ENCODE results near the gene ANKRD53. TPM values are rescaled to one million over a fixed set of nuclear protein-coding genes. Genes with fewer than 3 reads are reported as not detected.
A peak's percentile ranks its signal among the peaks of the same experiment; 100 is the strongest.

Gene ANKRD53
- total RNA-seq, 1 donor from 2014 or later = not detected

DNA sequence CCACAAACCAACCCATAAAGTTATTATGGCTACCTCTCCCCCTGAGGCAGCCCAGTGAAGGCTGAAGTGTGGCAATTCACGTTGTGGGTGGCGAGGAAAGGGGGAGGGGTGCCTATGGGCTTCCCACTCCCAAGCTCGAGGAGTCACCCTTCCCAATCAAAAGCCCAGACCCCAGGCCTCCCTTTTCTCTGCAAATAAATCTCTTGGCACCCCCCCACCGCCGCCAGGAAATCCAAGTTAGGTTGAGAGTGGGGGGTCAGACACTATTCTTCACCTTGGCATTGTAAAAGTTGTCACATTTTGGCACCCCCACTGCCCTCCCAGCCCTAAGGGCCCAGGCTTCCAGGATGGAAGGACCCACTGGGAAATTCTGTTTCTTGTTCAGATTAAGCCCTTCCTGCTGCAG, 6.9 kb downstream of the ANKRD53 start:
- Mint-ChIP-seq H3K27ac (peak overlapping the region; percentile 66), H3K4me3 (no peak overlapping the region), H3K27me3 (no peaks in the 10 kb centered on the region), H3K4me1 (peaks cover 12% of the 10 kb centered on the region), H3K36me3 (ENCODE audit: low read depth) (peaks cover 36% of the 10 kb centered on the region), H3K9me3 (no peaks in the 10 kb centered on the region)
- intact Hi-C loops (cut with micrococcal nuclease) = loop anchor here (1.0 to 2.0 kb wide), 3 partner anchors 10 to 20 kb away; no protein-coding TSS in a partner anchor
- DNase-seq = no peak

DNA sequence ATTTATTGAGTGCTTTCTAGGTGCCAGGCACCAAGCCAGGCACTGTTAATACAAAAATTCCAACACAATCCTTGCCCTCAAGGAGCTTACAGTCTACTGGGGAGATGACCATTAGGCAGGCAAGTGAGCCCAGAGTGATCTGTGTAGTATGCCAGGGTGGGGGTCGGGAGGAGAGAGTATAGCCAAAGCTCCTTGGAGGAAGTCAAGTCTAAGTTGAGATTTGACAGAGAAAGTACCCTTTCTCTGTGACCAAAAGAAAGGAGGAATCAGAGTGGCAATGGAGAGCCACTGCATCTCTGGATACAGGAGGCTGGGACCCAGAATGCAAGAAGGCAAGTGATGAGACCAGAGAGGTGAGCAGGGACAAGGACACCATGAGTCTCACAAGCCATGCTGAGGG, 7.5 kb downstream of the ANKRD53 start:
- Mint-ChIP-seq H3K4me1 (peaks cover 12% of the 10 kb centered on the region), H3K4me3 (no peak overlapping the region), H3K27ac (peak overlapping the region; percentile 25), H3K36me3 (ENCODE audit: low read depth) (peaks cover 38% of the 10 kb centered on the region), H3K27me3 (no peaks in the 10 kb centered on the region), H3K9me3 (no peaks in the 10 kb centered on the region)
- DNase-seq = no peak
- intact Hi-C loops (cut with micrococcal nuclease) = loop anchor here (1.0 to 2.0 kb wide), 3 partner anchors 9 to 21 kb away; no protein-coding TSS in a partner anchor

DNA sequence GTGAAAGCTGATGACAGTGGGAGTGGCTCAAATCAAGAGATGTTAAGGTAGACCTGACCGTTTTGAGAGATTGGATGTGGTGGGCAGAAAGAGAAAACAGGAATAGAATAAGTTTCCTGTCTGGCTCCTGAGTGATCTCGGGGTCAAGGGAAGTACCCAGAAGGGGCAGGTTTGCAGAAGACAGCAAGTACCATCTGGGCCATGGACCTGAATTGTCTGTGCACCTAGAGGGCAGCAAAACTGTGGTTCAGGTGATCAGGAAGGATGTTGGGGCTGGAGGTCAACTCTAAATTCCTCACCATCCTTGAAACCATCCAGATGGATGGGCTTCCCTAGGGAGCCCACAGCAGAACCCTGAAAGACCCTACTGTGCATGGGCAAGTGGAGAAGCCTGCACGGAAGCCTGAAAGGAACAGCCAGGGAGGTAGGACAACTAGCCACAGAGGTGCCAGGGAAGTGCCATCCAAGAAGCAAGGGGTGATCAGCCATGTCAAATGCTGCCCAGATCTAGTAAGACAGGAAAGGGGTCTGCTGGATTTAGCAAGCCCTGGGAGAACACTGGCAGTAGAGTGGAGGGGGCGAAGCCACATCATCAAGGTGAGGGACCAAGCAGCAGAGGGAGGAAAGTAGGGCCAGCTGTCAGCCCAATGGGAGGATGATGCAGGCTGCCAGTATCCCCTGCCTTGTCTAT, 8.2 kb downstream of the ANKRD53 start:
- no peaks in the 10 kb centered on the region for H3K9me3 Mint-ChIP-seq
- intact Hi-C loops (cut with micrococcal nuclease) = no loop called here
- no peak overlapping the region for H3K4me3 Mint-ChIP-seq
- H3K36me3 Mint-ChIP-seq (ENCODE audit: low read depth) = peaks cover 43% of the 10 kb centered on the region
- no peaks in the 10 kb centered on the region for H3K27me3 Mint-ChIP-seq
- no peak overlapping the region for H3K27ac Mint-ChIP-seq
- no peak for DNase-seq
- peaks cover 14% of the 10 kb centered on the region for H3K4me1 Mint-ChIP-seq

DNA sequence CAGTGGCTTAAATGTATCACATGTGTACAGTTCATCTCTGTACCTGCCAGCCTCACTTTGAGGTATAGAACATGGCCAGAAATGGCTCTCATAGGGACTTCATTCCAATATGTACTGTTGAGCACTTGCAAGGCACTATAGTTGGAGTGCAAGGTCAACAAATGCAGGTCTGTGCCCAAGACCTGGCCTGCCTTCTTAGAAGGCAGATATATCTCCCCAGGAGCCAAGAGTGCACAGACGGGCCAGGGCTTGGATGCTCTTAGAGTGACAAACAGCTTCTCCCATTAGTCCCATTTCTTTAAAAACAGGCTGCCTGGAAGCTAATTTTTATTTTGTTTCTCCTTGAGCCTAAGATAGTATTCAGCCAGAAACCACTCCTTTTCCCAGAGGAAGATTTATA, 9.0 kb downstream of the ANKRD53 start:
- H3K4me3 Mint-ChIP-seq = no peak overlapping the region
- H3K4me1 Mint-ChIP-seq = peaks cover 15% of the 10 kb centered on the region
- H3K9me3 Mint-ChIP-seq = no peaks in the 10 kb centered on the region
- H3K36me3 Mint-ChIP-seq (ENCODE audit: low read depth) = peaks cover 47% of the 10 kb centered on the region
- intact Hi-C loops (cut with micrococcal nuclease) = no loop called here
- no peaks in the 10 kb centered on the region for H3K27me3 Mint-ChIP-seq
- no peak for DNase-seq
- H3K27ac Mint-ChIP-seq = no peak overlapping the region

DNA sequence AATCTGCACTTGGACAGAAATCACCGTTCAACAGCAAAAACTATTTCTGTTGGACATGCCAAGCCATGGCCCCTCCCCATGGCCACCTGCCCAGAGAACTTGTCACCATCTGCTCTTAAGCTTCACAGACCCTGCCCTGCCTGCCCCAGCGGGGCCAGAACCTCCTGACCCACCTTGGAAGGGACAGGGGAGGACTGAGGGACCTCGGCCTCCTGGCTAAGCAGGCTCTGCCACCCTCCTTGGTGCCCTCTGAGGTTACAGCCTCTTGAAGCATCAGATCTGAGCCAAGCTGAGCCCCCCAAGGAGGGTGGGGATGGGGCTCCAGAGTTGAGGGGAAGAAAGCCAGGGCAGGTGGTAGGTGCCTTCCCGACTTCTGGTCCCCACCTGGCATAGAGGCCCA, 9.7 kb downstream of the ANKRD53 start:
- Mint-ChIP-seq H3K36me3 (ENCODE audit: low read depth) (peaks cover 52% of the 10 kb centered on the region), H3K4me1 (peaks cover 20% of the 10 kb centered on the region), H3K27me3 (no peaks in the 10 kb centered on the region), H3K27ac (no peak overlapping the region), H3K9me3 (no peaks in the 10 kb centered on the region), H3K4me3 (no peak overlapping the region)
- intact Hi-C loops (cut with micrococcal nuclease) = no loop called here
- no peak for DNase-seq

DNA sequence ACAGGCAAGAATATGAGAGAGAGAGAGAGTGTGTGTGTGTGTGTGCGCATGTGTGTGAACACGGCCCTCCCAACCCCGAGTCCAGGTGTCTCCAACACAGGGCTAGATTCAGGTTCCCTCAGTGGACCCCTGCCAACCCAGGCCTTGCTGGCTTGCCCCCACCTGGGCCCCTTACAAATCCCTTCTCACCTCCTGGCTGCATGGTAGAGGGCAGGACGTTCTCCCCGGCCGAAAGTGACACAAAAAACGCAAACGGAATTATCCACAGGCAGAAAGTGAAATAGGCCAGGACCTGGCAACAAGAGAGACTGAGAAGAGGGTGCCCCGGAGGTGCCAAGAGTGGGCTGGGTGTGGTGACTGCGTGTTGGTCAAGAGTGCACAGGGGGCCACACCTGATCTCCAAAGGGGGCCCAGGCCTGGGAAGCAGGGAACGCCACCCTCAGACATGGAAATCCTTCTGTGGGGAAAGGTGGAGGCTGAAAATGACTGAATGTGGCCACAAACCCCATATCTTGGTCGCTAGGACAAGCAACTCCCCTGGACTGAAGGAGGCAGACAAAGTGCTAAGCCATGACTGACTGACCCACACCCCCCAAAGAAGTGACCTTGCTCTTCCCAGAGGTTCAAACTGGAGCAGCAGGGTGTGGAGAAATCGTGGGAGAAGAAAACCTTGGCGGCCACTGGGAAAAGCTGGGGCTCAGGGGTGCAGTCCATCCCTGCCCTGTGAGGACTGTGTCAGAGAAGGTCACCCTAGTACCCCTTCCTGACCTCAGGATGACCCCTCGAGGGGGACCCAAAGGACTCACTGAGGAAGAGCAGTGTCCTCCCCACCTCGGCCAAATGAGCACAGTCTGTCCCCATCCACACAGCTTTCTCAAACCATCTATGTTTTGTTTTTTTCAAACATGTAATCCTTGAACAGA, 10.6 kb downstream of the ANKRD53 start:
- Mint-ChIP-seq H3K4me1 (peaks cover 28% of the 10 kb centered on the region), H3K36me3 (ENCODE audit: low read depth) (peaks cover 59% of the 10 kb centered on the region), H3K27me3 (no peaks in the 10 kb centered on the region), H3K9me3 (no peaks in the 10 kb centered on the region), H3K27ac (no peak overlapping the region), H3K4me3 (no peak overlapping the region)
- DNase-seq = no peak
- intact Hi-C loops (cut with micrococcal nuclease) = no loop called here

DNA sequence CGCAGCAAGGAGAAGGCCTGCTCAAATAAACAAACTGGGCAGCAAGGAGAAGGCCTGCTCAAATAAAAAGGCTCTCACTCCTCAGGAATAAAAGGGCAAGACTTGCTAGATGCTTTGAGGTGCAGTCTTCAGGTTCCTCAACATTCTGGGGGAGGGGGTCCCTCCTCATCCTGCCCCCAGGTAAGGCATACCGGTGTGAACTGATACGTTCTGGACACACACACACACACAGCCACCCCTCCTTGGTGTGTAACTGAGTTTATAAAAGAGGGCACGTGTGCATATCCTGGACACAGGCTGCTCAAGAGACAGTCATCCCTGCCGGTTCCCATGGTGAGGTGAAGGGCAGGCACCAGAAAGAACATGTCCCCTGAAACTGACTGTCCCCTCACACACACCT, 11.8 kb downstream of the ANKRD53 start:
- Mint-ChIP-seq H3K27ac (no peak overlapping the region), H3K36me3 (ENCODE audit: low read depth) (peaks cover 60% of the 10 kb centered on the region)
- intact Hi-C loops (cut with micrococcal nuclease) = loop anchor here (10.0 kb wide), 1 partner anchor 235 kb away; the partner anchor contains the start of gene PAIP2B

DNA sequence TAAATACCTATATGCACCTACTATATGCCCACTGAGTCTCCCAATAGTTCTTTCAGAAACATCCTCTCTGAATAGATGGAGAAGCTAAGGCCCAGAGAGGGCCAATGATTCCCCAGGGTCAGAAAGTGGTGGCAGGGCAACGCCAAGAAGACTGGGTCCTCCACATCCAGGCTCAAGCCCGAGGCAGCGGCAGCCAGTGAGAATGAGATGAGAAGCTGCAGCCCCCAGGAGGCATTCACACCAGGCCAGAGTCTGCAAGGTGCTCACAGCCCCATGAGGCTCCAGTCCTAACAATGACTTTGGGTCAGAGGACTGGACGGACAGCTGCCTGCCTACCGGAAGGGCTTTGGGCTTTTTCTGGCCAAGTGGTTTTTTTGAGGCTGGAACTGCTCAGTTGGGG, 12.7 kb downstream of the ANKRD53 start:
- no peak overlapping the region for H3K4me3 Mint-ChIP-seq
- no peak overlapping the region for H3K27ac Mint-ChIP-seq
- intact Hi-C loops (cut with micrococcal nuclease) = loop anchor here (10.0 kb wide), 1 partner anchor 234 kb away; the partner anchor contains the start of gene PAIP2B
- no peaks in the 10 kb centered on the region for H3K27me3 Mint-ChIP-seq
- DNase-seq = no peak
- H3K9me3 Mint-ChIP-seq = no peaks in the 10 kb centered on the region
- H3K36me3 Mint-ChIP-seq (ENCODE audit: low read depth) = peaks cover 53% of the 10 kb centered on the region
- peaks cover 26% of the 10 kb centered on the region for H3K4me1 Mint-ChIP-seq

More for the DNA sequence above, 11.8 kb downstream of the ANKRD53 start:
- Mint-ChIP-seq H3K9me3 (no peaks in the 10 kb centered on the region), H3K4me1 (peaks cover 26% of the 10 kb centered on the region), H3K4me3 (no peak overlapping the region), H3K27me3 (no peaks in the 10 kb centered on the region)
- DNase-seq = no peak

DNA sequence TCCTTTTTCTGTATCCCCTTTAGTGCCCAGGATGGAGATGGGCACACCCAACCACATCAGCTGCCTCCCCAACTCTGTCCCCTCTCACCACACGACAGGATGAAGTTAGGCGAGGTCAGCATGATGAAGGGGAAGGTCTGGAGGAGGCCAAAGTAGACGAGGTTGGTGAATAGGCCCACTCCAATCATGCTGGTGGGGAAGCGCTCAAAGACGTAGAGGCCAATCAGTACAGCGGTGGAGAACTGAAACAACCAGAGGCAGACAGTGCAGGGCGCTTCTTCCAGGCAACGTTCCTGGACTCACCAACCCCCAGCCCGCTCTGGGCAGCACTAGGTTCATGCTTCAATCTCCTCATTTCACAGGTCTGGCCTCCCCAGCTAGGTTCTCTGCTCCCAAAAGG, 13.3 kb downstream of the ANKRD53 start:
- Mint-ChIP-seq H3K4me3 (no peak overlapping the region), H3K27me3 (no peaks in the 10 kb centered on the region), H3K36me3 (ENCODE audit: low read depth) (peaks cover 49% of the 10 kb centered on the region), H3K27ac (peak overlapping the region; percentile 44), H3K4me1 (peaks cover 24% of the 10 kb centered on the region), H3K9me3 (no peaks in the 10 kb centered on the region)
- intact Hi-C loops (cut with micrococcal nuclease) = loop anchor here (10.0 kb wide), 1 partner anchor 233 kb away; the partner anchor contains the start of gene PAIP2B
- DNase-seq = no peak

DNA sequence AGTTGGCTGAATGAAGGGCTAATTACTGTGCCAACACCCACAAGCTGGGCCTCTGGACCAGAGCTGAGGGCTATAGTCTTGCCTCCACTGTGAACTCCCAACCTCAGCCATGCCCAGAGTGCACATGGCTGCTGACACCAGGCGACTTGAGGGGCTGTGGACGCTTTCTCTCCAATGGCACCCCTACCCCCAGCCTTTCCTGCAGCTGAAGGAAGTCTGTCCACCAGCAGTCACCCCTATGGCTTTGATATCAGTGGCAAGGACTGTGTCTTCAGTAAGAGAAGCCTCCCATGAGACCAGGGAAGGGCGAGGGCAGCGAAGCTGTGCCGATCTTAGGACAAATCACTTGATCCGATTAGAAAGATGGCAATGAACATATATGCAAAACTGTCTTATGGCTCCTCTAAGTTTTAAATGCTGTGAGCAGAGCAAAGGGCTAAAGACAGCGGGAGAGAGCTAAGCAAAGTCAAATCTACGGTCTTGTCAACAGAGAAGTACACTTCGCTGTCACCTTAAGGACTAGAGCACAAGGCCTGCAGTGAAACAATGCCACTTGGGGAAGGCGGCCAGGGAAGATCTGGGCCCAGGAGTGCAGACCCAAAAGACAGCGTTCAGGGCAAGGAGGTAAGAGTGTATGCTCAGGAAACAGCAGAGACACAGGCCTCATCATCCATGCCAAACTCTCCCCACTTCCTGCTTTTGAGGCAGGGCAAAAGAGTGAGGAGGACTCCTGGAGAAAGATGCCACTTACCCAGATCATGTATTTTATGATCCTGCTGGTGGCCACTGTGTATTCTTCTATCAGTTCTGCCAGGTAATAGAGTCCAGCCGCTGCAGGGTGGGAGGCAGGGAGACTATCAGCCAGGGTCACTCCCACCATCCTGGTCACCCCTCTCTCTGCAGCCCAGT, 14.8 kb downstream of the ANKRD53 start:
- H3K4me3 Mint-ChIP-seq = peak overlapping the region; percentile 99
- peak overlapping the region; percentile 96 for H3K27ac Mint-ChIP-seq
- no peaks in the 10 kb centered on the region for H3K27me3 Mint-ChIP-seq
- no peak for DNase-seq
- H3K4me1 Mint-ChIP-seq = peaks cover 24% of the 10 kb centered on the region
- no peaks in the 10 kb centered on the region for H3K9me3 Mint-ChIP-seq
- H3K36me3 Mint-ChIP-seq (ENCODE audit: low read depth) = peaks cover 38% of the 10 kb centered on the region
- intact Hi-C loops (cut with micrococcal nuclease) = loop anchor here (10.0 kb wide), 1 partner anchor 232 kb away; the partner anchor contains the start of gene PAIP2B

DNA sequence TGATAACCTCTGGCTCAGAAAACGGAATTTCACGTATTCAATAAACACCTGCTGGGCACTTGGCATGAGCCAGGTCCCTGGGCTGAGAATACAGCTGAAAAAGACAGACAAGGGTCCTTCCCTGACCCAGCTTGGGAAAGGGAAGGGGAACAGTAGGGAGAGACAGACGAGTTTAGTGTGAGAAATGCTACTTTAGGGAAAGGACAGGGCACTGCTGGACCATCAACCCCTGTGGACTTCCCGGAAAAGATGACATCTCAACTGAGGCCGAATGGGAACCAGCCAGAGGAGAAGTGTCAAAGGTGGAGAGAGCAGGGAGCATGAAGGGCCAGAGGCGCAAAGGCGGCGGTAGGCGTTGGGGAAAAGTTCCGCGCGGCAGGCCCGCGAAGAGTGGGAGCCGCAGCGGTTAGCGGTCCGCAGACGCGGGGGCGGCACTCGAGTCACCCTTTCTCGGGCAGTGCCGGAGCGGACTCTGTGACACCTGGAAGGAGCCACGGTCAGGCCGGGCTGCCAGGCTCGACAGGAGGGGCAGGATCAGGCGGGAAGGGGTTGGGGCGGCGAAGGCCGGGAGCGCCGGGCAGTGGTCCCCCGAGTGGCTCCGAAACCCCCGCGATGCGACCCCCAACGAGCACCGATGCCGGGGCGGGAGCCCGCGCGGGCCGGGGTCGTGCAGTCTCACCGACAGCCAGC, 15.7 kb downstream of the ANKRD53 start:
- Mint-ChIP-seq H3K27ac (peak overlapping the region; percentile 96), H3K36me3 (ENCODE audit: low read depth) (peaks cover 28% of the 10 kb centered on the region), H3K4me1 (peaks cover 29% of the 10 kb centered on the region), H3K27me3 (no peaks in the 10 kb centered on the region), H3K4me3 (peak overlapping the region; percentile 99), H3K9me3 (no peaks in the 10 kb centered on the region)
- DNase-seq = peak; percentile 82
- intact Hi-C loops (cut with micrococcal nuclease) = loop anchor here (1.0 to 10.0 kb wide), 3 partner anchors 75 to 231 kb away; partner anchors contain the start of genes MCEE, MPHOSPH10, NAGK and PAIP2B

DNA sequence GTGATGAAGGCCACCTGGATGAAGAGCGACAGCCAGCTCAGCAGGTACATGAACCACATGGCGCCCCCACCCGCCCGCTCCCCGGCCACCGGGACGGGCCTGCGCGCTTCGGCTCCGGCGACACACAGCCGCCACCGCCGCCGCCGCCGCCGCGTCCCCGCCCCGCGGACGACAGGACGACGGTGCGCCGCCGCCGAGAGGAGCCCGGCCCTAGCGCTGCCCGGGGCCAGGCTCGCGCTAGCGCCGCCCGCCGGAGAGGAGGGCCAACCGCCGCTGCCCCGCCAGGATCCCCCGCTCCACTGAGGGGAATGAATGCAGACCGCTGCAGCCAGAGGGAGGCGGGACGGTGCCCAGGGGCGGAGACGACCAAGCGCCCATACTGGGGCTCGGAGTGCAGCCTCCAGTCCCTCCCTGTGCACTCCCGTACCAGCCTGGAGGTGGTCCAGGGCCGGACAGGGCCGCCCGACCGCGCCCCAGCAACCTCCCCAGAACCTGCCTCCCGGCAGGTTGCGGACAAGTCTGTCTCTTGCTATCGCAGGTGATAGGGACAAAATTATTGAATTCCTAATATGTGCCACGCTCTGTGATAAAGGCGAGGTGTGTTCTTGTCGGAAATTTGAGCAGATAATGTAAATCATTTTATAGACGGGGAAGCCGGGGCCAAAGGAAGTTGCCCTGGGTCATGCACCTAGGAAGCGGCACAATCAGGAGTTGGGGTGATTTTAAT, 16.4 kb downstream of the ANKRD53 start, which contains the start of gene TEX261:
Gene TEX261, minus strand, starts transcription at position 175 of the 727 bp plus-strand sequence. Its CDS starts 116 bp downstream, at position 59.
- Mint-ChIP-seq H3K27ac (peak within 1 kb of the TSS; percentile 96), H3K27me3 (no peaks in the 10 kb centered on the region), H3K4me1 (peaks cover 34% of the 10 kb centered on the region), H3K9me3 (no peaks in the 10 kb centered on the region), H3K36me3 (ENCODE audit: low read depth) (peaks cover 28% of the 10 kb centered on the region), H3K4me3 (peak within 1 kb of the TSS; percentile 99)
- peak; percentile 98 for DNase-seq
- intact Hi-C loops (cut with micrococcal nuclease) = loop anchor here (1.0 to 10.0 kb wide), 6 partner anchors 10 to 230 kb away; partner anchors contain the start of genes MCEE, MPHOSPH10, NAGK and PAIP2B

Data from activated CD4-positive, alpha-beta T cell treated with anti-CD3 and anti-CD28 coated beads, Interleukin-2, amount 10 ng/mL, durations not matched to agents 24 days and 14 days (primary cell).